ENCODE results near the gene CNNM1.

DNA sequence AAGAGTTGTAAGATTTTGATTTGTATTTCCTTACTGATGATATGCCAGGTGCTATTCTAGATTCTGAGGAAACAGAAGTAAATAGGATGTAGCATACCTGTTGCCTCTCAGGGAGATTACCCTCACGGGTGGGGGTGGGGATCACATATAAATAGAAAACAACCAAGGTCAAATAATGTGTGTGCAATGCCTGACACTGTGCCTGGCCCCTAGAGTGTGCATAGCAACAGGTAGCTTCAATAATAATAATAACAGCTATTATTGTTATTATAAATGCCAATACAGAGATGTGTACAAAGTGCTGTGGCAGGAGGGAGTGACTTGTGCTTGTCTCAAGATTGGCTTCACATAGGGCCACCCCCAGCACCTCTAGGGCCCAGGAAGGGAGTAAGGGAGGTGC lies 24.0 kb downstream of the CNNM1 start:
- no peak for TF ChIP-seq GATA2 (IDR thresholded peaks at IDR 0.05; ENCODE audit: low read depth, low read length)
- no peak for TF ChIP-seq GATA3 (IDR thresholded peaks at IDR 0.05; ENCODE audit: low read depth, low read length)
